Esophagus squamous epithelium (tissue), 5 donors: ENCODE measurements around the gene ABCA6. TPM values are rescaled to one million over a fixed set of nuclear protein-coding genes. Genes with fewer than 3 reads are reported as not detected.

Experiments used
- DNase-seq: peaks from one replicate; lab custom pipeline; 2025; lab: John Stamatoyannopoulos, UW
- H3K27ac ChIP-seq, 4 donors: fragments of 200-600 bp; sonication (generic); one replicate each; pipeline ENCODE4 v1.5.1; 2016 to 2019; ENCODE audit warnings: mild to moderate bottlenecking in 1 of 4
- H3K27me3 ChIP-seq, 4 donors: fragments of 200-600 bp; sonication (generic); 1 replicate in 3 of 4; 2 replicates in 1 of 4; pipeline versions ENCODE4 v1.5.1 to v1.6.0; 2017 to 2021; ENCODE audit warnings: antibody characterized with exemption in 1 of 4
- H3K36me3 ChIP-seq, 3 donors: fragments of 200-600 bp; sonication (generic); one replicate each; pipeline ENCODE4 v1.5.1; 2016 to 2019
- H3K4me1 ChIP-seq, 3 donors: fragments of 200-600 bp; sonication (generic); one replicate each; pipeline ENCODE4 v1.5.1; 2017 to 2019
- H3K4me3 ChIP-seq, 4 donors: fragments of 200-600 bp; sonication (generic); 1 replicate in 3 of 4; 2 replicates in 1 of 4; pipeline ENCODE4 v1.5.1; 2016 to 2019; ENCODE audit warnings: mild to moderate bottlenecking in 2 of 4, moderate library complexity in 1 of 4
- H3K9me3 ChIP-seq, 3 donors: fragments of 200-600 bp; sonication (generic); one replicate each; pipeline ENCODE4 v1.5.1; 2016 to 2019
- POLR2A ChIP-seq, 4 donors: fragments of 450-650 bp; IDR thresholded peaks; one replicate each; pipeline ENCODE4 v1.6.1; 2017; ENCODE audit warnings: antibody characterized with exemption in 4 of 4, mild to moderate bottlenecking in 4 of 4, moderate library complexity in 3 of 4
- WGBS, 2 donors: methylation state at CpG; one replicate each; pipeline ENCODE4 v1.1.5; 2018; 5-methylcytosine and 5-hydroxymethylcytosine counted together
- intact Hi-C: fragments of 100-400 bp; cut with DNase I; formaldehyde crosslinking; loops from one replicate; pipeline ENCODE4 v1.15.0; 2022
- total RNA-seq, 4 donors: library from RNA; depleted of rRNA; stranded (reverse); fragments of >200 nt; gene quantifications; one replicate each; pipeline ENCODE4 v1.1.0, GENCODE V29; 2016
- TF ChIP-seq, protein P1 (sequence below), 6 experiments: fragments of 450-650 bp in 4 of 6; fragments of 200-600 bp in 2 of 6; sonication (generic) in 2 of 6; IDR thresholded peaks; one replicate each; pipeline ENCODE4 v1.5.1; 2016 to 2019; ENCODE audit warnings: antibody characterized with exemption in 6 of 6, mild to moderate bottlenecking in 4 of 6, moderate library complexity in 4 of 6
- donor health status: DM: yes; HTN: yes; CAD: no.

The ABCA6 gene
- total RNA-seq, 4 donors from 2014 or later, result 4.2 to 52.1 (median 8.9) TPM

DNA sequence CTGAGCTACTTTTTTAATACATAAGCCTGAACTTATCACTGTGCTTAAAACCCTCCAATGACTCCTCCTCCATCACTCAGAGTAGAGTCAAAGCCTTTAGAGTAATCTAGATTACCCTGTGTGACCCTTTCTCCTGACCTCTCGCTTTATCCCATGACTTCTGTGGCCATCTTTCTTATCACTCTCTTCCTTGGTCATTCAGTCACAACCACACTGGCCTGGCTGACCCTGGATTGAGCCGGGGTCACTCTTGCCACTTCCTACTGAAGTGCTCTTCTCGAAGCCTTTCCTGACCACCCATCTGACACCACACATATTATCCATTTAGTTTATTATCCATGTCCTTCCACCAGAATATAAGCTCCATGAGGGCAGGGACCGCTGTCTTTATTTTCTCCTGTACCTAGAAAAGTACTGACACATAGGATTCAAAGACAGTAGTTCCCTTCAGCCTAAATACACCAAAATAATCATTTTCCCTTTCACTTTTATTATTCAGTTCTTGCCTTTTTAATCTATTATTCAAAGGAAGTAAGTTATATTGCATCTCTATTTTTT lies 53.0 kb downstream of the ABCA6 start:
- DNase-seq, result no peak
- TF ChIP-seq POLR2A (IDR thresholded peaks at IDR 0.05), result no peak
- TF ChIP-seq, protein P1, sequence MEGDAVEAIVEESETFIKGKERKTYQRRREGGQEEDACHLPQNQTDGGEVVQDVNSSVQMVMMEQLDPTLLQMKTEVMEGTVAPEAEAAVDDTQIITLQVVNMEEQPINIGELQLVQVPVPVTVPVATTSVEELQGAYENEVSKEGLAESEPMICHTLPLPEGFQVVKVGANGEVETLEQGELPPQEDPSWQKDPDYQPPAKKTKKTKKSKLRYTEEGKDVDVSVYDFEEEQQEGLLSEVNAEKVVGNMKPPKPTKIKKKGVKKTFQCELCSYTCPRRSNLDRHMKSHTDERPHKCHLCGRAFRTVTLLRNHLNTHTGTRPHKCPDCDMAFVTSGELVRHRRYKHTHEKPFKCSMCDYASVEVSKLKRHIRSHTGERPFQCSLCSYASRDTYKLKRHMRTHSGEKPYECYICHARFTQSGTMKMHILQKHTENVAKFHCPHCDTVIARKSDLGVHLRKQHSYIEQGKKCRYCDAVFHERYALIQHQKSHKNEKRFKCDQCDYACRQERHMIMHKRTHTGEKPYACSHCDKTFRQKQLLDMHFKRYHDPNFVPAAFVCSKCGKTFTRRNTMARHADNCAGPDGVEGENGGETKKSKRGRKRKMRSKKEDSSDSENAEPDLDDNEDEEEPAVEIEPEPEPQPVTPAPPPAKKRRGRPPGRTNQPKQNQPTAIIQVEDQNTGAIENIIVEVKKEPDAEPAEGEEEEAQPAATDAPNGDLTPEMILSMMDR (IDR thresholded peaks at IDR 0.05), result no peak
- WGBS, 2 donors, result 83 to 89% methylated on average over 4 of the region's 4 CpGs
- no peak overlapping the region for H3K4me3 ChIP-seq
- no peaks in the 10 kb centered on the region for H3K4me1 ChIP-seq
- intact Hi-C loops, result no loop called here
- peaks cover 0 to 11% (median 0%) of the 10 kb centered on the region in 3 donors for H3K36me3 ChIP-seq
- H3K27ac ChIP-seq, result no peak overlapping the region
- H3K27me3 ChIP-seq, result no peaks in the 10 kb centered on the region
- H3K9me3 ChIP-seq, result no peaks in the 10 kb centered on the region

DNA sequence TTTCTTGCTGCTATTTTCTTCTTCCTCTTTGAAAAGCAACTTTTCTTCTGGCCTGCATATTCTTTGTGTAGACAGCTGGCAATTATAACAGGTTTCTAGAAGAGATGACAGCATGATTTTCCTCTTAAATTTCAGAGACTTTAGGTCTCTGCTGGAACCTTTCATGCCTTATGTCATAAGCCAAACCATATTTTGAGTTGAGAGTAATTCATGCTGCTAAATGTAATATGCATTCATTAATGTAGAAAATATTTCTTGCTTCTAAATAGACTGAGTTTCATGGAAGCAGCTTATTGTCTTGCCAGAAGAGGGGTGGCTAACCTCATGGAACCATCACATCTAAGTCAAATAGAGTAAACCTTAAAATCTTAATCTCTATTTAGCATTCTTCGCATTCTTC lies 55.1 kb downstream of the ABCA6 start:
- 92 to 95% methylated on average over 1 of the region's 1 CpG for WGBS, 2 donors
- H3K4me3 ChIP-seq, result no peak overlapping the region
- TF ChIP-seq, protein P1 (IDR thresholded peaks at IDR 0.05), result no peak
- no peak for TF ChIP-seq POLR2A (IDR thresholded peaks at IDR 0.05)
- no peaks in the 10 kb centered on the region for H3K4me1 ChIP-seq
- peaks cover 0 to 30% (median 0%) of the 10 kb centered on the region in 3 donors for H3K36me3 ChIP-seq
- H3K27me3 ChIP-seq, result no peaks in the 10 kb centered on the region
- peaks cover 0 to 9% (median 3%) of the 10 kb centered on the region in 3 donors for H3K9me3 ChIP-seq
- intact Hi-C loops, result no loop called here
- no peak for DNase-seq
- H3K27ac ChIP-seq, result no peak overlapping the region

- H3K4me3 ChIP-seq, result no peak overlapping the region
- TF ChIP-seq, protein P1 (IDR thresholded peaks at IDR 0.05), result peak in 3 of 6 experiments; percentile 13 to 33 (median 26)
- TF ChIP-seq POLR2A (IDR thresholded peaks at IDR 0.05), result no peak
- no peak overlapping the region for H3K27ac ChIP-seq
- H3K9me3 ChIP-seq, result peaks cover 0 to 9% (median 3%) of the 10 kb centered on the region in 3 donors
- no peak for DNase-seq
- H3K27me3 ChIP-seq, result no peaks in the 10 kb centered on the region
- peaks cover 0 to 36% (median 0%) of the 10 kb centered on the region in 3 donors for H3K36me3 ChIP-seq
- intact Hi-C loops, result no loop called here
- 78 to 83% methylated on average over 11 to 12 of the region's 13 CpGs for WGBS, 2 donors
- H3K4me1 ChIP-seq, result no peaks in the 10 kb centered on the region
Measured at GRCh38 chr17:69084911-69085310, 56.8 kb downstream of the ABCA6 start.

DNA sequence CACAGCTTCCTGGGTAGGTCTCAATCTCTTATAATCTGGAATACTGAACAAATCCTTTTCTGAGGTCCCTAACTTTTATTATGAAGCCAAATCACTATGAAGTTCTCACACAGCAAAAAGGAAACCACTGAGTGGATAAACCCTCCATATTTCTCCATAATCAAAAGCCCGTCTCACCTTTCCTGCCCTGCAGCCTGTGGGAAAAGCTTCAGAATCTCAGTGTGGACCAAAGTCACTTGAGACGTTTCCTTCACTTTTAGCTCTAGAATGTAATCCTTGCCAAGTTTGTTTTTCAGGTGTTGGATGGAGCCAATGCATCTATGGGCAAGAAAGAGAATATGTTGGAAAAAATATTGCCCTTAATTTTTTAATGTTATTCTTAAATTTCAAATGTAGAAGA lies 59.0 kb downstream of the ABCA6 start:
- Histone ChIP-seq H3K27ac (no peak overlapping the region), H3K27me3 (no peaks in the 10 kb centered on the region), H3K36me3 (peaks cover 0 to 37% (median 0%) of the 10 kb centered on the region in 3 donors), H3K4me1 (no peaks in the 10 kb centered on the region), H3K4me3 (no peak overlapping the region), H3K9me3 (peaks cover 0 to 9% (median 3%) of the 10 kb centered on the region in 3 donors)
- DNase-seq, result no peak
- no peak for TF ChIP-seq POLR2A (IDR thresholded peaks at IDR 0.05)
- TF ChIP-seq, protein P1 (IDR thresholded peaks at IDR 0.05), result no peak
- intact Hi-C loops, result no loop called here
- WGBS, 2 donors, result 90 to 92% methylated on average over 2 of the region's 2 CpGs

DNA sequence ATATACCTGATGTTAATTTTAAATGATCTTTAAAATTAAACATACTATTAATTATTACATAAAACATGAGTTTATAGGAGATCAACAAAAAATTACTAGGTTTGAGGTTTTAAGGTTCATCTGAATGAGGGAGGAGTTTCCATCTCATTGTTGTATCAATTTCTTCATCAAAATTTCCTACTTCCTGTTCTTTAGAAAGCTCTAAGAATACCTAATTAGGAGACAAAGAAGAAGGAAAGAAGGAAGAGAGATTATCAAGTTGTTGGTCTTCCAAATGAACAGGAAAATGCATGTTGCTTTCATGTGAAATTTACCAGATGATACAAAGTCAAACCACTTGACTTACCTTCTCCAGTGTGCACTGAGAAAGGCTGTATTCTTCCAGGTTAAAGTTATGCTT lies 62.8 kb downstream of the ABCA6 start:
- Histone ChIP-seq H3K27me3 (no peaks in the 10 kb centered on the region), H3K9me3 (peaks cover 0 to 9% (median 3%) of the 10 kb centered on the region in 3 donors), H3K4me1 (no peaks in the 10 kb centered on the region), H3K4me3 (no peak overlapping the region), H3K36me3 (peaks cover 0 to 28% (median 0%) of the 10 kb centered on the region in 3 donors), H3K27ac (no peak overlapping the region)
- intact Hi-C loops, result no loop called here
- DNase-seq, result no peak
- TF ChIP-seq, protein P1 (IDR thresholded peaks at IDR 0.05), result no peak
- no peak for TF ChIP-seq POLR2A (IDR thresholded peaks at IDR 0.05)
